Hepatocyte (in vitro differentiated cells): ENCODE results near the gene KANSL3. TPM values are rescaled to one million over a fixed set of nuclear protein-coding genes. Genes with fewer than 3 reads are reported as not detected.
"Not testable (repeated sequence)": the region's sequence is repeated elsewhere in the genome, so short reads cannot be mapped to it uniquely, and the experiment has no call there.

Source experiments
- DNase-seq: peaks from one replicate; pipeline ENCODE4 v3.0.0-alpha.2; 2016; ENCODE audit warnings: low spot score
- H2AFZ ChIP-seq: fragments of 200-600 bp; sonication (generic); 2 replicates; pipeline ENCODE4 v1.6.0; 2016; ENCODE audit warnings: antibody characterized with exemption, mild to moderate bottlenecking
- H3K27ac ChIP-seq: fragments of 200-600 bp; sonication (generic); 2 replicates; pipeline ENCODE4 v1.5.1; 2016; ENCODE audit warnings: mild to moderate bottlenecking
- H3K27me3 ChIP-seq: fragments of 200-600 bp; sonication (generic); 2 replicates; pipeline ENCODE4 v1.6.1; 2016
- H3K36me3 ChIP-seq: fragments of 200-600 bp; sonication (generic); replicated peaks from 2 replicates; pipeline ENCODE4 v1.5.1; 2016; ENCODE audit warnings: low read depth; ENCODE audit not compliant: insufficient read depth
- H3K4me1 ChIP-seq: fragments of 200-600 bp; sonication (generic); 2 replicates; pipeline ENCODE4 v1.5.1; 2016; ENCODE audit warnings: mild to moderate bottlenecking, moderate library complexity; ENCODE audit not compliant: insufficient read depth
- H3K4me2 ChIP-seq: fragments of 200-600 bp; sonication (generic); 2 replicates; pipeline ENCODE4 v1.6.0; 2016
- H3K4me3 ChIP-seq: fragments of 200-600 bp; sonication (generic); 2 replicates; pipeline ENCODE4 v1.5.1; 2016; ENCODE audit warnings: mild to moderate bottlenecking
- H3K79me2 ChIP-seq: fragments of 200-600 bp; sonication (generic); 2 replicates; pipeline ENCODE4 v1.6.0; 2017; ENCODE audit warnings: mild to moderate bottlenecking
- H3K9me2 ChIP-seq: fragments of 200-600 bp; sonication (generic); replicated peaks from 2 replicates; pipeline ENCODE4 v1.6.0; 2017; ENCODE audit warnings: mild to moderate bottlenecking; ENCODE audit not compliant: insufficient read depth
- H3K9me3 ChIP-seq: fragments of 200-600 bp; sonication (generic); 2 replicates; pipeline ENCODE4 v1.5.1; 2016; ENCODE audit warnings: low read depth, mild to moderate bottlenecking
- H4K20me1 ChIP-seq: fragments of 200-600 bp; sonication (generic); 2 replicates; pipeline ENCODE4 v1.6.0; 2016; ENCODE audit warnings: mild to moderate bottlenecking; ENCODE audit not compliant: insufficient read depth, poor library complexity, severe bottlenecking
- EZH2 ChIP-seq: fragments of 200-600 bp; sonication (generic); IDR thresholded peaks from 2 replicates; pipeline ENCODE4 v1.6.1; 2016; ENCODE audit warnings: antibody characterized with exemption, mild to moderate bottlenecking, borderline replicate concordance
- EZH2phosphoT487 ChIP-seq: fragments of 200-600 bp; sonication (generic); IDR thresholded peaks from one replicate; pipeline ENCODE4 v1.6.1; 2018; ENCODE audit warnings: antibody characterized with exemption, mild to moderate bottlenecking, low read depth, moderate library complexity; ENCODE audit not compliant: unreplicated experiment, severe bottlenecking
- WGBS: methylation state at CpG from one replicate; pipeline ENCODE4 v1.1.6; 2016; ENCODE audit warnings: low lambda C conversion rate; ENCODE audit errors: missing lambda C conversion rate; 5-methylcytosine and 5-hydroxymethylcytosine counted together
- polyA plus RNA-seq: library from polyadenylated mRNA; unstranded; fragments of >200 nt; fragmentation: Nextera tagmentation; extraction: Ambion mirVana; gene quantifications from 2 replicates; pipeline ENCODE4 v1.2.1, GENCODE V29; 2016
- total RNA-seq: library from RNA; depleted of rRNA; stranded (reverse); fragments of >200 nt; gene quantifications from 2 replicates; pipeline ENCODE4 v1.2.3, GENCODE V29; 2014
- TF ChIP-seq, protein P1 (sequence below): fragments of 200-600 bp; sonication (generic); IDR thresholded peaks from 2 replicates; pipeline ENCODE4 v1.5.1; 2016; ENCODE audit warnings: antibody characterized with exemption, mild to moderate bottlenecking; ENCODE audit not compliant: poor library complexity

The KANSL3 gene
- total and polyA plus RNA-seq, 2 experiments from 2014 or later: 18.4 to 26.7 TPM

DNA sequence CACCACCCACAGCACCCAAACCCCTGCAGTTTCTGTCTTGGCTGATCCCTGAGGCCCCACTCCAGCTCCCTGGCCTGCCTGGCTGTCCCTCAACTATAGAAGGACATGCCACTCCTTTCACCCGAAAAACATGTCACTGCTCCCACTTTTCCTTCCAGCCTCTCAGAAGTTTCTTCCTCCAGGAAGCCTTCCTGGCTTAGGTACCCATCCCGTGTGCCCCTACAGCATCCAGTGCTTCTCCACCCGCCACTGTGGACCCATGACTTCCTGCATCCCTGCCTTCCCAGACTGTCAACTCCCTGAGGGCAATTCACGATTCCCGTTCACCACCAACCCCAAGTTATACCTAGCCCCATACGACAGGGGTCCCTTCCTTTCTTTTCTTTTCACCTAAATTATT is 80.1 kb downstream of the KANSL3 start:
- Histone ChIP-seq H3K9me2 (no peaks in the 10 kb centered on the region), H3K4me3 (no peak overlapping the region), H4K20me1 (no peaks in the 10 kb centered on the region), H3K9me3 (no peaks in the 10 kb centered on the region), H2AFZ (no peak overlapping the region), H3K79me2 (no peaks in the 10 kb centered on the region), H3K4me1 (no peaks in the 10 kb centered on the region), H3K27me3 (no peaks in the 10 kb centered on the region), H3K4me2 (no peak overlapping the region), H3K27ac (no peak overlapping the region), H3K36me3 (no peaks in the 10 kb centered on the region)
- WGBS: 92% methylated on average over 6 of the region's 6 CpGs
- no peak for DNase-seq
- TF ChIP-seq EZH2phosphoT487 (no peak), EZH2 (no peak)
- TF ChIP-seq, protein P1, sequence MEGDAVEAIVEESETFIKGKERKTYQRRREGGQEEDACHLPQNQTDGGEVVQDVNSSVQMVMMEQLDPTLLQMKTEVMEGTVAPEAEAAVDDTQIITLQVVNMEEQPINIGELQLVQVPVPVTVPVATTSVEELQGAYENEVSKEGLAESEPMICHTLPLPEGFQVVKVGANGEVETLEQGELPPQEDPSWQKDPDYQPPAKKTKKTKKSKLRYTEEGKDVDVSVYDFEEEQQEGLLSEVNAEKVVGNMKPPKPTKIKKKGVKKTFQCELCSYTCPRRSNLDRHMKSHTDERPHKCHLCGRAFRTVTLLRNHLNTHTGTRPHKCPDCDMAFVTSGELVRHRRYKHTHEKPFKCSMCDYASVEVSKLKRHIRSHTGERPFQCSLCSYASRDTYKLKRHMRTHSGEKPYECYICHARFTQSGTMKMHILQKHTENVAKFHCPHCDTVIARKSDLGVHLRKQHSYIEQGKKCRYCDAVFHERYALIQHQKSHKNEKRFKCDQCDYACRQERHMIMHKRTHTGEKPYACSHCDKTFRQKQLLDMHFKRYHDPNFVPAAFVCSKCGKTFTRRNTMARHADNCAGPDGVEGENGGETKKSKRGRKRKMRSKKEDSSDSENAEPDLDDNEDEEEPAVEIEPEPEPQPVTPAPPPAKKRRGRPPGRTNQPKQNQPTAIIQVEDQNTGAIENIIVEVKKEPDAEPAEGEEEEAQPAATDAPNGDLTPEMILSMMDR: no peak

DNA sequence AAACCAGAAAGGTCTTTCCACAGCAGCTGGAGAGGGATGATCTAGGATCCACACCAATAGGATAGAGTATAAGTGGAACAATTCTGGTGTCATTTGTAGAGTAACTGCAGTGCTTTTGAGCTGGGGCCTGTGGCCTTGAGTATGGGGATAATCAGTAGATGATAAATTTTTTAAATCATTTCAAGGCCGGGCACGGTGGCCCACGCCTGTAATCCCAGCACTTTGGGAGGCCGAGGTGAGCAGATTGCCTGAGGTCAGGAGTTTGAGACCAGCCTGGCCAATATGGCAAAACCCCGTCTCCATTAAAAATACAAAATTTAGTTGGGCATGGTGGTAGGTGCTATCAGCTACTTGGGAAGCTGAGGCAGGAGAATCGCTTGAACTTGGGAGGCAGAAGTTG is 80.7 kb downstream of the KANSL3 start:
- not testable (repeated sequence) for H3K36me3 ChIP-seq, H3K9me2 ChIP-seq, H2AFZ ChIP-seq, H4K20me1 ChIP-seq, DNase-seq, H3K79me2 ChIP-seq, H3K4me1 ChIP-seq, H3K9me3 ChIP-seq, H3K4me3 ChIP-seq, H3K27me3 ChIP-seq
- 94% methylated on average over 6 of the region's 6 CpGs for WGBS
- peak overlapping the region; percentile 53 for H3K4me2 ChIP-seq
- peak overlapping the region; percentile 90 for H3K27ac ChIP-seq

DNA sequence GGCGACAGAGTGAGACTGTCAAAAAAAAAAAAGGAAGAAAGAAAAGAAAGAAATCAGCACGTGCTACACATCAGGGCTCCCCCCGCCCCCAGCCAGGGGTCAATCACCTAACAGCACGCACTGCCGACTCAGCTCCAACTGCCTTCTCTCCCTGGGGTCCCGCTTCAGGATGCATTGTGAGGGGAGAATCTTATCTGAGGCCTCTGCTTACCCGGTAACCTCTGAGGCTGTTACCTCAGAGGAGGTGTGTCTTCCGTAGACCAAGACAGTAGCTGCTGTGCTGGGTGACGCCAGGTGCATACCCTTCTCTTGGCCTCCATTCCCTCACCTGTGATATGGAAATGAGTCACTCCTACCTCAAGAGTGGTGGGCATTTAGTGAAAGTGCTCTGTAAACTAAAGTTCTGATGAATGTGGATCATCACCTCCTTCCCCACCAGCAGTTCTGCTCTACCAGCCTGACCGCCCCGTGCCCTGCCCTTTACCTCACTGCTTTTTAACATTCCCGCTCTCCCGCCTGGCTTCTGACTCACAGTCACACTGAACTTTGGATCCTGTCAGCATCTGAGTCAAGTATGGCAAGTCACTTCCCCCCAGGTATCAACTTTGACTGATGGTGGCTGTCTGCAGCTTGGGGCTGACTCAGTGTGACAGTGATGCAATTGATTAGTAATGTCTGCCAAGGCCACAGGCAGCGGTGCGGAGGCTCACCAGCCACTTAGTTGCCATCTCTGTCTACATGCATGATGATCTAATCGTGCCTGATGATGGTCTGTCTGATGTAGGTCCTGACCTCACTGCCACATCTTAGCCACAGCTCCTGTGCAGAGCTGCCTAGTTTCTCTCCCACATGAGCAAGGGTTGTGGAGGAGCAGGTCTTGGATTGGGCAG is 81.4 kb downstream of the KANSL3 start:
- peak overlapping the region; percentile 90 for H3K27ac ChIP-seq
- TF ChIP-seq, protein P1: no peak
- TF ChIP-seq EZH2phosphoT487 (no peak), EZH2 (no peak)
- no peaks in the 10 kb centered on the region for H4K20me1 ChIP-seq
- no peak overlapping the region for H2AFZ ChIP-seq
- H3K9me2 ChIP-seq: no peaks in the 10 kb centered on the region
- H3K27me3 ChIP-seq: no peaks in the 10 kb centered on the region
- no peaks in the 10 kb centered on the region for H3K79me2 ChIP-seq
- DNase-seq: peak; percentile 87
- no peaks in the 10 kb centered on the region for H3K9me3 ChIP-seq
- H3K4me1 ChIP-seq: no peaks in the 10 kb centered on the region
- peak overlapping the region; percentile 62 for H3K4me2 ChIP-seq
- H3K36me3 ChIP-seq: no peaks in the 10 kb centered on the region
- H3K4me3 ChIP-seq: no peak overlapping the region
- WGBS: 57% methylated on average over 14 of the region's 16 CpGs

DNA sequence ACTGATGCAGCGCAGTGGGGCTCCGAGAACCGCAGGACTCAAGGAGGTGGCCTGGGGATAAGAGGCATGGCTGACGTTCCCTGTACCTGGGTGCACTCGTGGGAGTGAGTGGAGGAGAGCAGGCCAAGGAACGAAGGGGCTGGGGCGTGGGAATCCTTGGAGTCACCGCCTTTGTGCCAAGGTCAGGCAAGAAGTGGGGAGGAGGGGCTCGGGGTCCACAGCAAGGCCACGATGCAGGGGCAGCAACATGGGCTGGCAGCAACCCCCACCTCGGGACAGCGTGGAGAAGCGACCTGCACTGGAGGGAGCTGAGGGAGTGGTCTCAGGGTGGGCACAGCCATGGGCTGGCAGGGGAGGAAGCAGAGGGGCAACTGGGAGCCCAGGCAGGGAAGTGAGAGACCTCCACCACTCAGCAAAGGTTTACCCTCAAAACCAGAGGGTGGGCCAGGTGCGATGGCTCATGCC is 82.9 kb downstream of the KANSL3 start:
- H3K36me3 ChIP-seq: no peaks in the 10 kb centered on the region
- H3K9me3 ChIP-seq: no peaks in the 10 kb centered on the region
- H3K4me3 ChIP-seq: no peak overlapping the region
- no peak for TF ChIP-seq EZH2
- TF ChIP-seq, protein P1: no peak
- no peak for TF ChIP-seq EZH2phosphoT487
- H3K27ac ChIP-seq: no peak overlapping the region
- no peaks in the 10 kb centered on the region for H3K79me2 ChIP-seq
- WGBS: 92% methylated on average over 11 of the region's 14 CpGs
- no peak overlapping the region for H2AFZ ChIP-seq
- no peaks in the 10 kb centered on the region for H4K20me1 ChIP-seq
- no peaks in the 10 kb centered on the region for H3K27me3 ChIP-seq
- H3K4me2 ChIP-seq: no peak overlapping the region
- DNase-seq: no peak
- H3K4me1 ChIP-seq: no peaks in the 10 kb centered on the region
- no peaks in the 10 kb centered on the region for H3K9me2 ChIP-seq
